GM18526 (cell line): ENCODE measurements around the gene HSPB9.

ENCODE experiments used
- POLR2A ChIP-seq: IDR thresholded peaks from 3 replicates; pipeline ENCODE4 v1.6.1; 2011; ENCODE audit not compliant: insufficient read length; ENCODE audit errors: extremely low read depth

Gene HSPB9

GRCh38 chr17:42122371-42123303 is at the start of gene HSPB9:
HSPB9 (plus strand) TSS chr17:42122804; CDS start chr17:42122851, 47 bp downstream.
- no peak for TF ChIP-seq POLR2A

GRCh38 chr17:42075789-42076188 is 46.8 kb upstream of the HSPB9 start:
- no peak for TF ChIP-seq POLR2A

- no peak for TF ChIP-seq POLR2A
Observed at GRCh38 chr17:42076797-42077559, 45.6 kb upstream of the HSPB9 start.

- TF ChIP-seq POLR2A: no peak
Observed at GRCh38 chr17:42077755-42078154, 44.8 kb upstream of the HSPB9 start.

- no peak for TF ChIP-seq POLR2A
Observed at GRCh38 chr17:42078396-42079043, 44.1 kb upstream of the HSPB9 start.

GRCh38 chr17:42079541-42079940 is 43.1 kb upstream of the HSPB9 start:
- TF ChIP-seq POLR2A: no peak

- TF ChIP-seq POLR2A: no peak
Observed at GRCh38 chr17:42081516-42082129, 41.0 kb upstream of the HSPB9 start.

- no peak for TF ChIP-seq POLR2A
Observed at GRCh38 chr17:42087042-42087701, 35.4 kb upstream of the HSPB9 start.

- no peak for TF ChIP-seq POLR2A
Observed at GRCh38 chr17:42087736-42088705, 34.6 kb upstream of the HSPB9 start.

- no peak for TF ChIP-seq POLR2A
Observed at GRCh38 chr17:42088736-42089135, 33.9 kb upstream of the HSPB9 start.

- TF ChIP-seq POLR2A: no peak
Observed at GRCh38 chr17:42090964-42091790, 31.4 kb upstream of the HSPB9 start.

- no peak for TF ChIP-seq POLR2A
Observed at GRCh38 chr17:42092939-42093338, 29.7 kb upstream of the HSPB9 start.

GRCh38 chr17:42094375-42095069 is 28.1 kb upstream of the HSPB9 start:
- TF ChIP-seq POLR2A: no peak
